ENCODE data around the gene MRPL28.
"Not testable (repeated sequence)": the region's sequence is repeated elsewhere in the genome, so short reads cannot be mapped to it uniquely, and the experiment has no call there.

MRPL28 gene

GRCh38 chr16:373020-373598, 2.8 kb upstream of the MRPL28 start:
- DNase-seq, result no peak

DNA sequence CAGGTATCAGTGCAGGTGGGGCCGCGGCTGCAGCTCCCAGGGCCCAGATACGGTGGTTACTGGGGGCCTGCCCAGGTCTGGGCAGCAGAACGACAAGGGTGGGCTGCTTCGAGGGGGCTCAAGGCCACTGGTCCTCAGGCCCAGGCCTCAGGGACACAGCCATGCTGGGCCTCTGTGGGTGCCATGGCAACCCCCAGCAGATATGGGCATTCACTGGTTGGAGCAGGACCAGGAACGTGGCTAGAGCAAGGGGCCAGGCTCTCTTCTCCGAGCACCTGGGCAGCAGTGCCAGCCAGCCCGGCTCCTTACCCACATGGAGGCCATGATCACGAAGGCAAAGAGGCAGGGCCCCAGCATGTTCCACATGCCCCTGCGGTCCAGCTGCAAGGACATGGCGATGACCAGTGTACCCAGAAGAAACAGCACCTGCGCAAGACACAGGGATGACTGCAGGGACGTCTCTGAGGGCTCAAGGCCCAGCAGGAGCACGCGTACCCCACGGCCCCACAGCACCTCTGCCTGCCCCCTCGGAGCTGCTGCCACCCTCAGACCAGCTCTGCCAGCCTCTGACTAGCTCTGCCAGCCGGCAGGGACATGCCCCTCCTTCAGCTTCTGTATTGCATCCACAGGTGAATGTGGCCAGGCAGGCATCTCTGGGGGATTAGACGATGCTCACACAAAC, 2.1 kb upstream of the MRPL28 start:
- no peak for DNase-seq

GRCh38 chr16:371515-372301, 1.4 kb upstream of the MRPL28 start:
- no peak for DNase-seq

DNA sequence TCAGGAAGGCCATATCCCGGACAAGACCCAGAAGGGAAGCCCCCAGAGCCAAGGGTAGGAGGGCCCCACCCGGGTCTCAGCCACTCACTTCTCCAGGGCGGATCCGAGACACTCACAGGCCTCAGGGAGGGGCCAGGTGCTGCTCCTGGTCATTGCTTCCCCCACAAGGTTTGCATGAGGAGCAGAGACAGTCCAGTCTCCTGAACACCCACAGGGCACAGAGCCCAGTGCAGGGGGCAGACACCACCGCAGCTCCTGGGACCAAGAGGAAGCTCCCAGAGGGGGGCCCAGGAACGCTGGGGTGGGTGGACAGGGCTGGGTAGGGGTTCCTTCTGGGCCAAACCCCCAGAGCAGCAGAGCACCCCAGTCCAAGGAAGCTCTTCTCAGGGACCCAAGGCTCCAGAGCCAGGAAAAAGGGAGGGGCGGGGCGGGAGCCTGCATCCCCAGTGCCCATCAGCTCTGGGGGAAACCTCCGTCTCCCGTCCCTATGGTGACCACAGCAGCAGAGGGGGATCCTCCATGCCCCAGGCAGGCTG, 709 bp upstream of the MRPL28 start:
- DNase-seq, result no peak

DNA sequence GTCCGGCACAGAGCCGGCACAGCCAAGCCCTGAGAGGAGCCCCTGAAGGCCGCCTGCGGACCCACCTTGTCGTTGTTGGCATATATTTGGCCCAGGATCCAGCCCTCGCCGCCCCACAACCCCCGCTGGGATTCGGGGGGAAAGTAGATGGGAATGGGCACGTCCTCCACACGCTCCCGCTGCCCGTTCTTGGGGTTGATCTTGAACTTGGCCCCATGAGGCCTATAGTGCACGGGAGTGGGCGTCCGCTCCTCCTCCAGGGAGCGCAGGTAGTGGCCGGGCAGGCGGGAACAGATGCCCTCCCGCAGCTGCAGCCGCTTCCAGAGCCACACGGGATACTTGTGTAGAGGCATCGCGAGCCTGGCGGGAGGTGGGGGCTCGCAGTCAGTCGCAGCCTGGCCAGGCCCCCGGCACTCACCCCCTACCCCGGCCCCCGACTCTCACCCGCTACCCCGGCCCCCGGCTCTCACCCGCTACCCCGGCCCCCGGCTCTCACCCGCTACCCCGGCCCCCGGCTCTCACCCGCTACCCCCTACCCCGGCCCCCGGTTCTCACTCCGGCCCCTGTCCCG, 387 bp downstream of the MRPL28 start:
- no peak for DNase-seq

- DNase-seq, result no peak
Measured at GRCh38 chr16:369275-369865, 968 bp downstream of the MRPL28 start.

- no peak for DNase-seq
Measured at GRCh38 chr16:368388-369158, 1.8 kb downstream of the MRPL28 start.

DNA sequence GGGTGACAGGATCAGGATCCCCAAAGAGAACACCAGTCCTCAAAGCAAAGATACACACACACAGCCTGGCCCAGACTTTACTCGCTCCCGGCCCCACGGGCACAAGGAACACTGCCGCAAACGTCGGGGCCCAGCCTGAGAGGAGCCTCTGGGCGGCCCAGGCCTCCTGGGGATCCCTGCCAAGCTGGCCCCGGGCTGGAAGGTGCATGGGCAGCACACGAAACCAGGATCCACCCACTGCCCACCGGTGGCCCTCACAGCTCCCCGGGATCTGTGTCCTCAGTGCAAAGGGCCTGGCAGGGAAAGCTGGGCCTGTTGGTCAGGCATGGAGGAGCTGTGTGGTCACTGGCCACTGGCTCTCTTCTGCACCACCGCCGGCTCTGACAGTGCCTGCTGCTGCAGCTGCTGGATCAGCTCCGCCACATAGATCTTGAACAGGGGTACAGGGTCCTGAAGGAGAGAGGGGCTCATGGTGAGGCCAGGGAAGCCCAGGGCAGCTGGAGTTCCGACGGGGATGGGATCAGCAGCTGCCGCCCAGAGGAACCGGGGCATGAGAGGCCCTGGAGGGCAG, 2.9 kb downstream of the MRPL28 start:
- DNase-seq, result no peak

DNA sequence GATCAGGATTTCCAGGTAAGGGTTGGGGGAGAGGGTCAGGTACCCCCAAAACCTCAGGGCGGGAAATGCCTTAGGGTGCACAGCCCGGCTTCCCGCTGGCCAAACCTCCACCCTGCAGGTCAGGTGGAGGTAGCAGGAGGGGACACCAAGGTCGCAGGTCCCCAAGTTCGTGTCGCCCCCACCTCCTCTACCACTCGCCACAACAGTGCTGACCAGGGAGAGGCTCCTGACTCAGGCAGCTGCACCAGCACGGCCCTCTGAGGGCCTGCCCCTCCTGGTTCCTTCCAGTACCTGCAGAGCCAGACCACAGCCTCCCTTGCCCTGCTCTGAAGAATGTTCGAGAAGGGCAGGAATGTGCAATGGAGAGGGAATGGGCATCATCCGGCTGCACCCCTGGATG, 3.9 kb downstream of the MRPL28 start:
- no peak for DNase-seq

- no peak for DNase-seq
Measured at GRCh38 chr16:364595-365491, 5.5 kb downstream of the MRPL28 start.

DNA sequence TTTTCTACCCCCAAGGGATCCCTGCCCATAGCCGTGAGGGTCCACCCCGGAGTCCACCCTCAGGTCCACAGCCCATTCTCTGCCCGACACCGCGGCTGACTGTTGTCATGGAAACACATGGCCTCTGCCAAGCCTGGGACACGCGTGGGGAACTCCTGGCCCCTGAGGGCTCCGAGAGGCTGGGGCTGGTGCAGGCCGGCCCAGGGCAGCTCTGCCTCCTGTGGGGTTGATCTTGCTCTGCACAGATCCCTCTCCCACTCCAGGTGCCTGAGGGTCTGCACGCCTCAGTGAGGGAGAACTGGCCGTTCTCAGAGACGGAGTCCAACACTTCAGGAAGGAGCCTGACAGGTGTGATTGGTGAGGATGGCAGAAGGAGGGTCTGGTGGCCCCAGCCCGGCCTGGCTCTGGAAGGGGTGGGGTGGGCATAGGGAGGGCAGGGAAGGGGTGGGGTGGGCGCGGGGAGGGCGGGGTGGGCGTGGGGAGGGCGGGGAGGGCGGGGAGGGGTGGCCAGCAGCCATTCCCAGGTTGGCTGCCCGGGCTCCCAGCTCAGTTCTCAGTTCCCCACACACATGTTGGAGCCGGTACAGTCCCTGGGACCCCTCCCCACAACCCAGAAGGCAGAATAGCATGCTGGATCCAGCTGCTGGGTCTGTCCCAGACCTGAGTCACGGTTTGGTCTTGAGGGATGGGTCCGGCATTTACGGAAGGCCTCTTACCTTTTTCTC, 6.4 kb downstream of the MRPL28 start:
- DNase-seq, result no peak

DNA sequence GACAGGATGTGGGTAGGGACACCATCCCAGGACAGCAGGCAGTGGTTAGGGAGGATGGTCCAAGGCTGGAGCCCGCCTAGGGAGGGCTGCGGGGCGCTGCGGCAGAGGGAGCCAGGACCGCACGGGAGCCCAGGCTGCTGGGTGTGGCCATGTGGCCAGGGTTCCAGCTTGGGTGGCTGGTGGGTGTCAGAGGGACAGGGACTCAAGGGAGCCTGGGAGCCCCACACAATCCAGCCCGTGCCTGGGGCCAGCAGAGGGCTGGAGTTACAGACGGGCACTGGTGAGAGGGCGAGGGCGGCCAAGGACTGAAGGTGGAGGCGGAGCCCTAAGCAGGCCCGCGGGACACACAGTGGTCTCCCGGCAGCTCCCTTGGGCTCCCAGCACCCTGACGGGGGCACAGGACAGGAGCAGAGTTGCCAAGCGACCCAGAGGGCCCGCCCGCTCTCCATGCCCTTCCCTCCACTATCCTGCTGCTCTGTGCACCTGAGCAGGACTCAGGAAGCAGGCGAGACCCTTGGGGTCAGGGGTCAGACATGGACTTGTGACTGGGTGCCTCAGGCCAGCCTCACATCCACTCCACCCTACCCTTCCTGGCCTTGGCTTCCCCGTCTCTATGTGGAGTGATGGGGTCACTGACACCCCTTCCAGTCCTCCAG, 7.1 kb downstream of the MRPL28 start:
- no peak for DNase-seq

DNA sequence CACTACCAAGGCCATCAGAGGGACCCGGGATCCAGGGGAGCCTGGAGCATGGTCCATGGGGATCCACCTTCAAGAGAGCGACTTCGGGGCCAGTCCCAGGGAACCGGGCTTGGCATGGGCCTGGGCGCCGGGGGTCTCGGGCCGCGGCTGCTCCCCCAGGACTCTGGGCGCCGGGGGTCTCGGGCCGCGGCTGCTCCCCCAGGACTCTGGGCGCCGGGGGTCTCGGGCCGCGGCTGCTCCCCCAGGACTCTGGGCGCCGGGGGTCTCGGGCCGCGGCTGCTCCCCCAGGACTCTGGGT, 7.7 kb downstream of the MRPL28 start:
- DNase-seq, result not testable (repeated sequence)

GRCh38 chr16:361872-362701, 8.3 kb downstream of the MRPL28 start:
- DNase-seq, result peak; percentile 75

DNA sequence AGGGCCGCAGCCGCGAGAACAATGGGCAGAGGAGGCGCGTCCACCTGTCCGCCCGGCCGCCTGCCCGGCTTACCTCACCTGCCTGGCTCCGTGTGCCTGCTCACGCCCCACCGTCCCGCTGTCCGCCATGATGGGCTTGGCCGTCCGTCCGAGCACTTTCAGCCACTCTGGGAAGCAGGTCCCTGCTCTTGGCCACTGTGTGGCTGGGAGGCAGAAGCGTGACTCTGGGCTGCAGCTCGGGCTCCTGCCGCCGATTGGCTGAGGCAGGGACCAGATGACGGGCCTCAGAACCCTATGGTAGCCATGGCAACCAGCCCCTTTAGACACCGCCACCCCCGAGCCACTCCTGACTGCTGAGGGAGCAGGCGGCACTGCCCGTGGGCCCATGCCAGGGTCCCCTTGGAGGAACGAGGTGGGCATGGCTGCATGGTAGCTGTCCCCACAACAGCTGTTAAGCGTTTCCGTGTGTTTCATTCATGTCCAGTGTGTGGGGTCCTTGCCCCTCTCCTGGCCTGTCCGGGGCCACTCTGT, 8.9 kb downstream of the MRPL28 start:
- DNase-seq, result no peak

- no peak for DNase-seq
Measured at GRCh38 chr16:360698-361336, 9.5 kb downstream of the MRPL28 start.

DNA sequence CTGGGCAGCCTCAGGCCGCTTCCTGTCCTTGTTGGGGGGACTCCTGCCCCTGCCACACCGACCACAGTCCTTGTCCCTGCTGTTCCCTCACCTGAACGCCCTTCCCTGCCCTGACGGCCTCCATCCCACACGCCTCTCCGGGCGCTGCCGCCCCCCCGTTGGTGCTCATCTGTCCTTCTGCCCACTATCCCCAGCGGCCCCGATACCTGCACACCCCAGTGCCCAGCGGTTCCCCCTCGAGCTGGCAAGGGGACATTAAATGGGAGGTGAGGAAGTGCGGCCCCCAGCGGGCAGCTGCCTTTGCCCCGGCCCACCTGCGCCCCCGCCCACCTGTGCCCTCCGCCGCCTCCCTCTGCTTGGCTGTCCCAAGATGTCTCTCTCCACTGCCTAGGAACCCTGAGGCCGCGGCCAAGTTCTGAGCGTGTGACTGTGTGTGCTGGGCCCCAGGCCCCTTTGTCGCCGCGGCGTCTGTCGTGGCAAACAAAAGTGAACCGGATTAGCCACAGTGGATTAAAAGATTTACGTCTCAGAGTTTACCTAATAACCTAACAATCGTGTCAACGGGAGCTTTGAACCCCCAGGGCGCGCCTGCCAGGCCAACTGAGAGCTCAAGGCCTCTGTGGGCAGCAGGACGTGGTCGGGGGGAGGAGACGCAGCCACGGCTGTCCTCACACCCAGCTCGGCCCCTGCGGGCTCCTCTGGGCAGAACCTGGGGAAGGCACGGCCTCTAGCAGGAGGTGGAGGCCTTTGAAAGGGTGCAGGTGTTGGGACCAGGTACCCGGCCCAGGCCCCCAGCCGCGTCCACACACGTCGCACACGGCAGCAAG, 10.3 kb downstream of the MRPL28 start:
- no peak for DNase-seq

Measured in activated CD4-positive, alpha-beta T cell treated with anti-CD3 and anti-CD28 coated beads, Interleukin-2, amount 50 U/mL, for 16 hours (primary cell).